Prostate gland (tissue), 1 donor: ENCODE data around the gene DNAAF5.

Source experiments
- POLR2A ChIP-seq: fragments of 450-650 bp; IDR thresholded peaks from one replicate; pipeline ENCODE4 v1.6.1; 2016; ENCODE audit warnings: antibody characterized with exemption, mild to moderate bottlenecking
- POLR2AphosphoS5 ChIP-seq: sonication (generic); formaldehyde crosslinking; IDR thresholded peaks from one replicate; pipeline ENCODE4 v1.6.1; 2017; ENCODE audit warnings: antibody characterized with exemption

DNA sequence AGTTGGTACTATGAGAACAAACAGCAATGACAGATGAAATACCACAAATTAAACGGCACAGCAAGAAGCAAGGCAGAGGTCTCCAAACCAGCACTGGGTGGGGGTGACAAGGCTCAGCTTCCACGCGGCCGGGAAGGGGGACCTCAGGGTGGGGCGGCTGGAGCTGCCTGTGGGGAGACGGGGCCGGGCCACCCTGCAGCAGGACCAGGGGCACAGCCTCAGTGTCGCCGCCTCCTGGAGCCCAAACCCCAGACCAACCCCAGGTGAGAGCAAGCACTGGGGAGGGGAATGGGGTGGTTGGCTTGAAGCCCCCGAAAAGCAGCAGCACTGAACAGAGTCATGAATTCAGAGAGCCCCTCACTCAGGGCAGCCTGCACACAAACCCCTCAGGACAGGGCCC, 49.9 kb downstream of the DNAAF5 start:
- TF ChIP-seq POLR2A (no peak), POLR2AphosphoS5 (no peak)
